SHP77 (cell line): ENCODE data around the gene LY86.
A peak's percentile ranks its signal among the peaks of the same experiment; 100 is the strongest.
"Not testable (repeated sequence)": the region's sequence is repeated elsewhere in the genome, so short reads cannot be mapped to it uniquely, and the experiment has no call there.

Source experiments
- DNase-seq, 2 experiments: peaks; one replicate each; lab custom pipeline; 2025; lab: John Stamatoyannopoulos, UW

LY86 gene

DNA sequence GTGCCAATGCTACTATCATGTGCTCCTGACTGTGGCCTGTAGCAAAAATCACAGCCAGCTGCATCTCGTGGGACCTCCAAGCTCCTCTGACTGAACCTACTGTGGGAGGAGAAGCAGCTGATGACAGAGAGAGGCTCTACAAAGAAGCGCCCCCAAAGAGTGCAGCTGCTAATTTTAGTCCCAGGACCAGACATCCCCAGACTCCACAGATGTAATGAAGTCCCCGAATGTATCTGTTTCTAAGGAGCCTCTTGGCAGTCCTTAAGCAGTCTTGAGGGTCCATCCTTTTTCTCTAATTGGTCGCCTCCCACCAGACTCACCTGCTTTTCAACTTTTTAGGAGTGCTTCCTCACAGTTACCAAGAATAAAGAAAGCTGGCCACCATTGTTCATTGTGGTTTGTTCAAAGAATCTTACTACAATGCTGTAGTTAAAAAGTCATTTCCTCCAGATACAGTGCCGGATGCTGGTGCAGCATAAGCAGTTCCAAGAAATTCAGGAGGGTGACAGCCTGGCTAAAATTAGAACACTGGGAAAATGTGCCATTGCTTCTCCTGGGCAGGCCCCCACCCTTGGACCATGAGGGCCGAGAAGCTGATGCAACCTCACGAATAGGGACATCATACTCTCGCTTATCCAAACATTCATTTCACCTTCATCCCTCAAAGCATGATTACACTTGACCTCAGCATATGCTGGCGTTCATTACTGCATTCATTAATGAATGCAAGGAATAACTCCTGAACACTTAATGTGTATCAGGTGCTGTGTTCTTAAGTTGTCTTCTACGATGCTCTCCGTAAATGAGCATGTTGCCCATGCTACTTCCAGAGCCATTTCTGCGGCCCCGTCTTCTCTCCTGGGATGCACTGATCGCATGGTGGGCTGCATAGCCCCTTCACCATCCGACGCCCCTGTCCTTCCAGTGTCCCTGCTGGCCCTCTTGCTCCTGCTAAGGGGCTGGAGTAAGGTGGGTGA lies 66.4 kb downstream of the LY86 start:
- no peak for DNase-seq

DNA sequence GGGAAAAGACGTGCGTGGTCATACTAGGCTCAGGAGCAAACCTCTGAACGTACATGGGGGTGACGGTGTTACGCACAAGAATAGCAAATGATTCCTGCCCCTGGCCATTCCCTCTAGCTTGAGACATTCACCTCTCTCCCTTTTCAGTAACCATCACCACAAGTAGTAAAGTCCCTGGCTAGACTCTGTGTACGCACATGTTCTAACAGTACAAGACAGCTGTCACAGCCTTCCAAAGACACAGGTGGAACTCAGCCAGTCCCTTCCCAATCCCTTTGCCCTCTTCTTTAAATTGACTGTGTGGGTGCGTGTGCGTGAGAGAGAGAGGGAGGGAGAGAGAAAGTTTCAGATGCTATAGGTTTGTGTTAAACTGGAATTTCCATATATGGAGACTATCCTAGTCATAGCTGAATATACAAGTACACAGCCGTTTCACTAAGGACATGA lies 67.3 kb downstream of the LY86 start:
- DNase-seq = no peak

DNA sequence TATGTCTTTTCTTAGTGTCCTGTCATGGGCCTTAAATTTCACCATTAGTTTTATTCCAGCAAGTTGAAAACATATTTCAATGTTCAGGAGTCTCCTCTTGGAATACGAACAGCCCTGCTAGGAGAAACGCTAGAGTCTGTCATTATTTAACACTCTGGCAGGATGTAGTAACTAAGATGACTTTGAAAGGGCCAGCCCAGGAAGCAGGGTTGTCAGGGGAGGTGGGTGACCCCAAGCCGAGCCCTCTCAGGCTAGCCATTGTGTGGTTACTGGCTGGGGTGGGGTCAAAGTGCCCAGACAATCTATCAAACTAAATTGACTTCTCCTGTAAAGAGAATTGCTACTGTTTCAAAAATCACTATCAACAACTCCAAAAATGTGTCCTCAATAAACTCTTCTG lies 67.8 kb downstream of the LY86 start:
- DNase-seq = no peak

DNA sequence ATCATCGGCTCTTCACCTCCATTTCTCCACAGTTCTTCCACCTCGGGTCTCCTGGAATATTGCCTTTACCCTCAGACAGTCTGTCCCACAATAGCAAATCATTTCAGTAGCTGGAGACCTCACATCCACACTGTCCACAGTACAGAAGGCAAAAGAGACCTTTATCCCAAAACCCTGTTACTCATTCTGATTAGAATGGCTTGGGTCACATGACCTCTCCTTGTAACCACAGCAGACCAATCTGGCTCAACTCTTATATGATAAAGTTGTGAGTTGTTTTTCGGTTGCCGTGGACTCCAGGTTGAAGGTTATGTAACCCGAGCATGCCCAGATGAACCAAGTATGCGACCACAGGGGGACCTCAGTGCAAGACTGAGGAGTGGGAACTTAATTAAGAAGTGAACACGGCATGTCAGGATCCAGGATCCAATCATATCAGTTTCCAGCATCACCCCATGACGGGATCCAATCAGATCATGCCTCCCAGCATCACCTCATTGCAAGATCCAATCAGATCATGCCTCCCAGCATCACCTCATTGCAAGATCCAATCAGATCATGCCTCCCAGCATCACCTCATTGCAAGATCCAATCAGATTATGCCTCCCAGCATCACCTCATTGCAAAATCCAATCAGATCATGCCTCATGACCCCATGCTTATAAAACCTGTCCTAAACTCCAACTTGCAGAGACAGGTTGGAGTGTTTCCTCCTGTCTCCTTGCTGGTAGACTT lies 68.7 kb downstream of the LY86 start:
- no peak for DNase-seq

DNA sequence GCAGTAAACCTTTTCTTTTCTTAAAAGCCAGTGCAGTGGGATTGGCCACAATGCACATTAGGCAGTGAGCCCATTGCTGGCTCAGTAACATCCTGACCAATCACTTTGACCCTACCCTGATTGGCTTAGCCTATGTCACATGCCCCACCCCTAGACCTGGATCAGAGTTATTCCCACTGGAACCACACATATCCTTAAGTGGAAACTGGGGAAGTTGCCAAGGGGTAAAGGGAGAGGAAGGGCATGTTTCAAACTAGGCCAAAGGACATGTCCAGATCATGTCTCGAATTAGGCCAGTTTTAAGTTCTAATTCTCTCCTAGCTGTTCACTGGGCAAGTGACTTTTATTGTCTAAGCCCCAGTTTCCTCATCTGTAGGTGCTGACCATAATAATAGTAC lies 69.3 kb downstream of the LY86 start:
- no peak for DNase-seq

DNA sequence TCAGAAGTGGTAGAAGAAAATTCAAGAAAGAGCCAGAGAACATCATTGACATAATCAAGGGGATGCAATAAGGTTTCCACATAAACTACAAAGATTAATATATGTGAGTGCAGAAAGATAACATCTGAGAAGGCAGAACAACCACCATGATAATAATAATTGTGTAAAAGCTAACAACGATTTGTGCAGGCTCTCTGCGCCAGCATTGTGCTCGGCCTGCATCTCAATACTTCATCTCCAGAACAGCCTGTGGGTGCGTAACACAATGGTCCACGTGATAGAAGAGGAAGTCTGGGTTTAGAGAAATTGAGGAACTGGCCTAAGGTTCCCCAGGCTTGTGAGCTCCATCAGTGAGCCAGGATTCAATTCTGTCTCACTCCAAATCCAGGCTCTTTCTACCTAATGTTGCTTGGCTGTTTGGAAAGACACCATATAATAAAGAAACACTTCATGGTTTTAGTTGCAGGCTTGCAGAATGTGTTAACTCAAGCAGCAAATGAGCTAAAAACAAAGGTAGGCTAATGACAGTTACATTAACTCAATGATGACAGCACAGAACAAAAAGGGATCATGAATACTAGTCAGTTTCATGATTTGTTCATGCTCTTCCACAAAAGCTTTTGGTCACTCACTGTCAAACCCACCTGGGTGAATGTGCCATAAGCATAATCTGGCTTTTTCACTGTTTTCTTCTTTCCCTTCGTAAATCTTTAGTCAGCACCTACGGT lies 71.2 kb downstream of the LY86 start:
- DNase-seq = no peak

DNA sequence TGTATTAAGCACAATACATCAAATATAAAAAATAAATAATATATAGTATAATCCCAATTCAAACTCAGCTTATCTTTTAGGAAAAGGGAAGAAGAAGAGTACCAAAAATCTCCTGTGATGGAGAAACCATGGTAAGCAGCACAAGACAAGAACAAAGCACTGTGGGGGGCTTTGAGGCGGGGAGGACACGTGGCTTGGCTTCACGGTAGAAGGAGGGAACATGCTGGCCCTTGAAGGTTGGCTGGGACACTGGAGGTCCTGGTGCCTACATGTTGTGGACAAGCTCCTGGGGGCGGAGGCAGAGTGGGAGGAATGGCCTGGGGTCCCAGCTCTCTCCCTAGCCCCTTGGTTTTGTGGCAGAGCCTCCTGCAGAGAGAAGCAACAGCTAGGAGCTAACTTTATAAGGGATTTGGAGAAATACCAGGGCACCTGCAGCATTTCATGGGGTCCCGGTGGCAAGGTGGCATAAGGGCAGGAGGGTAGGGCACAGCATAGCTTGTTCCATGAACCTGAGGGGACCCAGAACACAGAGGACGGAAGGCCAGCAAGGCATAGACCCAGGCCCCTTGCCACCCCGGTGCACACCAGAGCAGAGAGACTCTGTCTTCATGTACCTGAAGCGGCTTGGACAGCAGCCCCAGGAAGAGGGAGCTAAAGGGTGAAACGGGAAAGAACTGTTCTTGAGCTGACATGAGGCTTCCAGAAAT lies 72.0 kb downstream of the LY86 start:
- no peak for DNase-seq

DNA sequence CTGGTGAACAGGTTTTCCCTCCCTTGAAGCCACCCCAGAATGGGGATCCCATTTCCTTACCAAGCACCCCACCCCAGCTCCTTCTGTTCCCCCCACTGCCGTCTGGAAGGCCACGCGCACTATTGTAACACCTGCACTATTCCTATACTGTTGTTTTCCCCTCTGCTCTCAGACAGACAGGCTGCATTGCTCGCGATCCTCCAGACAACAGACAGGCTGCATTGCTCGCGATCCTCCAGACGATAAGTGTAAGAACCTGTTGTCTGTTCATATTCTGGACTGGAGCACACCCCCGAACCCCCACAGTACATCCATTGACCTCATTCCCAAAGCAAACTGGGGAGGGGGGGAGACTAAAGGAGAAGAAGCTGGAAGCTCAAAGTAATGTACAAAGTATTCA lies 72.7 kb downstream of the LY86 start:
- DNase-seq = no peak

DNA sequence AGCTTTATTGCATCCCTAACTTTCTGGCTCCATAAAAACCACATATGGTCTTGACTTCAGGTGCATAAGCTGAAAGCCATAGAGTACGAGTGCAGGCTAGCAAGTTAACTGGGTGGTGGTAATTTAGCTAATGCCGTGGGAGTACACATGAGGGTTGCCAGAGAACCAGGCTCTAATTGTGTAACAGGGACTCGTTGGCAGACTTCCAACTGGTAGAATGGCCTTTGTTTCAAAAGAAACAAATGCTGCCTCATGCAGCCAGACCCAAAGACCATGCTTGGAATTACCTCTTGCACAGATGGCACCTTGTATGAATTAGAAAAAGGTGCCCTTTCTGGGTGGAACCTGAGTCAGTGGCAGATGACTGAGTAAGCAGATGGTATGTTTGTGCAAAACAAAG lies 73.2 kb downstream of the LY86 start:
- DNase-seq = peak; percentile 32 to 41

DNA sequence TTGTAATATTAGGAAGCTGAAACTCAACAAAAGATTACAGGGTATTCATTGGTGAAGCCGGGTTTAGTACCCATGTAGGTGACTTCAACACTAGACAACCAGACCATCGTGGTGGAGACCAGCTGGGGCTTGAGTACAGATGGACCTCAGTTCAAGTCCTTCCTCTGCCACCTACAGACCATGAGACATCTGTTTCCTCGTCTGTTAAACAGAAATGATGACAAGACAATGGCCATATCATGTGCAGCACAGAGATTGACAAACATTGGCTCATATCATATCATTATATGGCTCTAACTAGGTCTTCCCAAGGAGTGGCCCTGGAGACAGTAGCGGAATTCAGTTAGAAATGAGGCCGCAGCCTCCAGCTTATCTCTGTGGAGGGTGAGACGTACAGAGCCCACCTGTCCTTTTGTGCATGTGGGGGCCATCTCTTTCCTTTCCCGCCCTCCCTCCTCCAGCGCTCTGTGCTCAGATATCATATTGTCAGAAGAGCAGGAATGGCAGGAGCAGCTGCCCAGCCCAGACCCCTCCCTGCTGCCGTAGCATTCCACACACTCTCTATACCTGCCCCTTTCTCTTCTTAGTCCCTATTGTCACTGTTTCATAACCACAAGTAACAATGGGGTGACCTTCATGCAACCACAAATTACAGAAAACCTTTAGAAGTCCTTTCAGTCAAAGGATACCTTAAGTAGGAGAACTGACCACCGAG lies 75.1 kb downstream of the LY86 start:
- no peak for DNase-seq

DNA sequence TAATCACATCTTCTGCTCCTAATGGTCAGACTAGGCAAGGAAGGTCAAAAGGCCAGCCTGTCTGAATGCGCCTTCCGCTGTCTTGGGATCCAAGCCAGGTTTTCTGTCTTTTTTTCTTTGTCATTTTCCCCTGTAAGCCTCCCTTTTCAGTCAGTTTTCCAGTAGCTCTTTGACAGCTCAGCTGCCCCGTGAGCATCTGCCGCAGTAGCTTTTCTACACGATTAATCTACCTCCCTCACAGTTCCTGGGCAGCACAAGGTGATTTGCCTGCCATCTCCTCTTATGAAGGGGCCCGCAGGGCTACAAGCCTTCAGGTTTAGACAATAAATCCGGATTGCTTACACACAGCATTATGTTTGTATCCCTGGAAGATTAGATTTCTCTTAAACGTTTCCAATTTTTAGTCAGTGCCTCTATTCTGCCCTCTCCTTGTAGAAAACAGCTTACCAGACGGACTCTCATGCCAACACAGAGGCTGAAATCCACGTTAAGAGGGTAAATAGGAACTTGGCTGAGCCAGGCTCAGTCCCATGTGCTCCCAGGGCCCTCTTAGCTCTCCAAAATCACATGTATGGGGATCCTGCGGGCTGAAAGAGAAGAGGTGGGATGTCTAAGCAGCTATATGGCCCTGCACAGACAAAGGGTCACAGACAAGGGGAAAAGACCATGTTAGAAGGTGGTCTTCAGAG lies 77.2 kb downstream of the LY86 start:
- no peak for DNase-seq

DNA sequence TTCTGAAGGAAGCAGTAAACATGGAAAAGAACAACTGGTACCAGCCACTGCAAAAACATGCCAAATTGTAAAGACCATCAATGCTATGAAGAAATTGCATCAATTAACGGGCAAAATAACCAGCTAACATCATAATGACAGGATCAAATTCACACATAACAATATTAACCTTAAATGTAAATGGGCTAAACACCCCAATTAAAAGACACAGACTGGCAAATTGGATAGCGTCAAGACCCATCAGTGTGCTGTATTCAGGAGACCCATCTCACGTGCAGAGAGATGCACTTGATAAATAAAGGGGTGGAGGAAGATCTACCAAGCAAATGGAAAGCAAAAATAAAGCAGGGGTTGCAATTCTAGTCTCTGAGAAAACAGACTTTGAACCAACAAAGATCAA lies 81.6 kb downstream of the LY86 start:
- DNase-seq = not testable (repeated sequence)

DNA sequence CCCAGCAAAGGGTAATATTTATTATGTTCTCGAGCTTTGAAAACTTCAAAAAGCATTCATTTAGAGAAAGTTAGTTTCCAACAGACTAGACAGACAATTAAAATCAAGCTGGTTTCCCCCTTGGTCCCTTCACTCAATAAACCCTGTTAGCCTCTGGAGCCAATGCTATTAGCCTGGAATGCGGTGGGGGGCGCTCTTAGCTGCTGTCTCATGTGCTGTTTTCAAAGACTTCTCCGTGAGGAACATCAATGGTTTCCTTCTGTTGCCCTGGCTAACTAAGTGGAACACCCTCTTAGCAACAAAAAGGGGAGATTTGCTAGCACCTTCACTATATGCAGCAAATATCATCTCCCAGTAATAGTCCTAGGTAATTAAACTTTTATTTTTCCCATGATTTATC lies 86.4 kb downstream of the LY86 start:
- DNase-seq = no peak

DNA sequence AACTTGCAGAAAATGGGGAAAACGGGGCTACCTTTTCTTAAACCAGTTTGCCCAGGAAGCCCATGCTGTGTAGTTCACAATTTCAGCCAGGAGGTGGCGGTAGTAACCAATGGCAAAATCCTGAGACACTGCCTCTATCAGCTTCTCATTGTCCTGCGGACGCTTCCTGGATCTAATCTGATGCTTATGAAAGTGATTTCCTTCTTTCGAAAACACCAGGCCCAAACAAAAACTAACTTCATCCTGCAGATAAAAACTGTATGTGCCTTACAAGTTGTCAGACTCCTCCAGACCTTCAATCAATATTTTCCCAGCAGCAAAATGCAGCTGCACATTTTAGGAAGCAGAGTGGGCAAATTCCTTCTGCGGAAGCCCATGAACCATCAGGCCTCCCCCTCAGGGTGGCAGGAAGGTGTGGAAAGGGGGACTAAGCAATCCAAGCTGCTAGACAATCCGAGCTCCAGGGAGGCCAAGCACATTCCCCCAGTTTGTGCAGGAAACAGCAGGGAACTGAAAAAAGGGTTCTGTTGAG lies 88.5 kb downstream of the LY86 start:
- DNase-seq = peak; percentile 34 to 83

DNA sequence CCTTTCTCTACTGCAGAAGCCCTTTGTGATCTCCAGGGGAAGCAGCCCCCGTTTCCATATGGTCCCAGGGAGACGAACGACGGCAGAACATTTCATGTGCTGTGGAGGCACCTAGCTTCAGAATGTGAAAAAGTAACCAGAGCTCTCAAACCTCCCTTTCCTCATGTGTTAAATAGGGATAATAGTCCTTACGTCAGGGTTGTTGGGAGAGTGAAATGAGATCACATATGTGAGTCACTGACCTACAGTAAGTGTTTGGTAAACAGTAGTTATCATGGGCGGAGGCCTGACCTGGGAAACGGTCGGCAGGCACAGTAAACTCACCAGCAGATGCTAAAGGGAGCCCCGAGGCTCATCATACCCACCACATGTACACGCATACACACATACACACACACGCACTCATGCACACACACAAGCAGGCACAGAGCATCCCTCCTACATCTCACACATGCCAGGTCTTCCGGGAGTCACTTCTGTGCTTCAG lies 89.7 kb downstream of the LY86 start:
- peak; percentile 57 to 87 for DNase-seq

DNA sequence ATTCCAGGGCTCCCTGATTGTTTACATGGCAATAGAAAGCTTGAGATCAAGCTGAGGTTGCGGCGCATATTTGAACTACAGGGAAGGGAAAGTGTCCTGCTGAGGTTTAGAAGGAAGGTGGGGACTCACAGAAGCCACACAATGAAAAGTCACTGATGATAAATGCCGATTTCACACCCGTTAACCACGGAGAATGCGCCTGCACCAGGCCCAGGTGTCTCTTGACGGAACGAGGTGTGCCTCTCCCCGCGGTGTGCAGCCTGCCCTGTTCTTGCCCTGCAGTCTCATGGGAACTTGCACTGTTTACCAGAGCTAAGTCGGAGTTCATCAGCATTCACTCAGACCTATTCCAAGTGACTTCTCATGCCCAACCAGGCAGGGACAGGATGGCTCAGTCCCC lies 90.3 kb downstream of the LY86 start:
- no peak for DNase-seq

DNA sequence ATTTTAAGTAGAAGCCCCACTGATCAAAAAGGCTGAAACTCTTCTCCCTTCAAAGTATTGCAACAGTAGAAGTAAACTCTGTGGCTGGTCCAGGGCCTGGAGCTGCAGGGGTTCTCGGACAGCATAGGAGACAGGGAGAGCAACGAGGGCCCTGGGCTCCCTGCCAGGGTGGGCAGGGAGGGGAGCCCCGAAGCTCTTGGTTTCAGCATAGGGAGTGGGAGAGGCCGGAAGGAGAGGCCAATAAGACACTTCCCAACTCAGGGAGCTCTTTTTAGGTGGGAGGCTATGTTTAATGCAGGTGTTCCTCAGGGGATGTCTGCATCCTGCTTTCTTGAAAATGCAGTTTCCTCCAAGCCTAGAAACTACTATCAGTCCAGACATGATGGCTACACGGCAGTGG lies 91.1 kb downstream of the LY86 start:
- no peak for DNase-seq

DNA sequence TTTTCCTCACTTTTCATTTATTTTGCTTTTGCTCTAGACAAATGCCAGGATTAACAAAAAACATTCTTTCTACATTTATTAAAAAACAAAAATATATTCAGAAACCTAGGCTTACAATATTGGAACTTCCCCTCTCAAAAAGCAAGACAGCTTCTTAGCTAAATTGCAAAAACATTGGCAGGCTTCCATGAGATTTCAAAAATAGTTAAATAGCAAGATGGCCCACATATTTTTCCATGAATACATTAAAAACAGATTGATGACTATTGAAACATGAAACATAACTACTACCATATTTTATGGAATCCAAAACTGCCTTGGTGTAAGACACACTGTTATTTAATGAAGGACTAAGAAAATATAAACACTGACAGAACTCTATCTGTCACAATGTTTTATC lies 92.0 kb downstream of the LY86 start:
- no peak for DNase-seq

DNA sequence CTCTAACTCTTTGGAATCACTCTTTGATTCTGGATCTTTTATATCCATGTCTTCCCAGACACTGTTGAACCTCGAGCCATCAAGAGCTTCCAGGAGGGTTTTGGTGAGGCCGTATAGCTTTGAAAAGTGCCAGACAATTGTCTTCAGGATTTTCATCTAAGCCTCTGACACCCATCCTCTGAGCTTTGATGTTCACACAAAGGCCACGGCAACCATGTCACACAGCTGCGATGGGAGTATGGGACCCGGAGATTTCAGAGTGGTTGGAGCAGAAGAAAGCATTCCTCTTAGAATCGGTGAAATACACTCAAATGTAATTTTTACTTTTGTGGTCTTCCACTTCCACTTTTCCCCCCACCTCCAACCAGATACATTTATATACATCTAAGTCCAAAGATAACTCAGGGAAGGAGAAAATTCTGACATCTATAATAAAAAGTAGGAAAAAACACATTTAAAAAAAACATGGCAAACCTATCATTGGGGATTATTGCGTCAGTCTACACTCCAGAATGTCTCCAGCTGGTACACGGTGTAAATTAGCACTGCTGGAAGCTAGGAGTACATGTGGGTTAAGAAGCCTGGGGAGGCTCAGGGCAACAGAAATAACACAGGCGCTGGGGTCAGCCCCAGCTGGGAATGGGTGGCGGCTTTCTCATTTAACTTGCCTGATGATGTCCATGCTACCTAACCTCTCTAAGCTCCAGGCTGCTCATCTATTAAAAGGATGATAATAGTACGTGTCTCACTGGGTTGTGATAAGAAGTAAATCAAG lies 92.7 kb downstream of the LY86 start:
- DNase-seq = no peak
